ENCODE data around the gene MAFB.

Gene MAFB

GRCh38 chr20:40657526-40657925, 31.5 kb downstream of the MAFB start:
- no peak for DNase-seq (ENCODE audit: low spot score)

DNA sequence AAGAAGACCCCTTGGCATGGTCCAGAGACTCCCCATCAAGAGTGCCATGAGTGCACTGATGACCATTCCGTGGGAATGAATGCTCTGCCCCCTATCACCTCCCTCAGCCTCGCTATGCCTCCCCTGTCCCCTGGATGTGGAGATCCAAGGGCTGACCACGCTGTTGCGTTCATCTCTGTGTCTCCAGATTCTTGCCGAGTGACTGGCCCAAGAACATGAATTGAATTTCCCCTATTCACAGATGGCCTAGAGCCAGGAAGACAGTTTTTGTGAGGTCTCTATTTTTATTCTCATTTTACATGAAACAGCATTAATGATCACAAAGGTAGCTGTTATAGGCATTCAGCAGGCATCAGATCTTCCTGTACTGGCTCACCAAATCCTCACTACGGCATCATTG, 33.6 kb downstream of the MAFB start:
- no peak for DNase-seq (ENCODE audit: low spot score)

DNA sequence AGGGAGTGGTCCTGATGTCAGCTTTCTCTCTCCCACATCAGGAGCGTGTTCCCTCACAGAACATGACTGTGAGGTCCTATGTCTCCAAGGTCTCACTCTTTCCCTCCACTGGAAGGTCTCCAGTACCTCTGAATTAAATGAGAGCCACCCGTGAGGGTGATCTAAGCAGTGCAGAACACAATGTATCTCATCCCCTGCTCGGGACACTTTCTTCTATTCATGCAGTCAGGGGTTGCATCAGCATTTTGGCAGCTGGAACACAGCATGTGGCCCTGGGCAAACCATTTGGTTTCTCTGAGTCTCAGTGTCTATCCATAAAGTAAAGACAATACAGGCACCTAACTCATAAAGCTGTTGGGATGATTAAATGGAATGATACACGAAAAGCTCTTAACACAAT, 34.2 kb downstream of the MAFB start:
- no peak for DNase-seq (ENCODE audit: low spot score)

- no peak for DNase-seq (ENCODE audit: low spot score)
Observed at GRCh38 chr20:40652441-40652987, 36.5 kb downstream of the MAFB start.

DNA sequence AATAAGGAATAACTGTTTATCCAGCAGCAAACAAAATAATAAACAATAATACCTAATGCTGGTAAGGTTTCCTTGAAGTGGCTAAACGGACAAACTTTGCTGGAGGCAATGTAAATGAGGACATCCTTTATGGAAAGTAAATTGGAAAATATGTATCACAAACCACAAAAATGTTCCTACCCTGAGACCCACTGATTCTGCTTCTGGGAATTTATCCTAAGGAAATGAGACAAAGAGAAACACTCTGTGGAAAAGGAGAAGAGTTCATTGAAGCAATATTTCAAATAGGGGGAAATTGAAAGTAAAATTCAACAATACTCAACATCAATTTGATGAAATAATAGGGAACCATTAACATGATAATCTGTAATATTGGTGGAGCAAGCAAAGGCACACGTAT, 37.9 kb downstream of the MAFB start:
- DNase-seq (ENCODE audit: low spot score), result no peak

DNA sequence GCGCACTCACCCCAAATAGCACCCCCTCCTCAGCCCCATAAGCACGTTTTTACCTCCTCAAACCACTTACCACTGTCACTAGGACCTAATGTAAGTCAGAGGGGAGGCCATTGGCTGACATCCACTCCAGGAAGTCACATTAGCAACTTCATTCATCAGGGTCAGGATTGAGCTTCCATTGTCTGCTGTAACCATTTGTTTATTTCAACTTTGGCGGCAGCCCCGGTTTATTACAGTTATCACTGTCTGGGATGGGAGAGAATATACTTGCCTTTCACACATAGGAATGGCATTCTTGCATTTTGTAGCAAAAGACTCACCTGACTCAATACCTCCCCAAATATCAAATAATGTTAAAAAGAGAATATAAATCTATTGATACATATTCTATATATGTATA, 38.3 kb downstream of the MAFB start:
- DNase-seq (ENCODE audit: low spot score), result no peak

GRCh38 chr20:40648210-40649072, 40.6 kb downstream of the MAFB start:
- no peak for DNase-seq (ENCODE audit: low spot score)

GRCh38 chr20:40646813-40647212, 42.2 kb downstream of the MAFB start:
- no peak for DNase-seq (ENCODE audit: low spot score)

DNA sequence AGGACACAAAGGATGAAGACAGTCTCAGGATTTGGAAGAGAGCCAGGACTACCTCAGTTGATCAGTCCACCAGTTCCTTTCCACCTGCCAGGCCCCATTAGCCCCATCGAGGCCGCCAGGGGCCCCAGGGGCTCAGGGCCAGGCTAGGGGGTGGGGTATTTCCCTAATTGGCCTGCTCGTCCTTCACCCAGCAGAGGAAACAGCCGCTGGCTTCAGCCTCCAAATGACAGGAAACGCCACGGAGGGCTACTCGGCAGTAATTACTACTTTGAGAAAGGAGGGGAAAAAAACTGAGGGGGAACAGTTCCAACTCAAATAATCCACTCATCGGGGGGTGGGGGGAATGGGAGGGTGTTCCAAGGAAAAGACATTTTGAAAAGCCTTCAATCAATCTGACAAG, 42.7 kb downstream of the MAFB start:
- DNase-seq (ENCODE audit: low spot score), result no peak

- DNase-seq (ENCODE audit: low spot score), result no peak
Observed at GRCh38 chr20:40644863-40645262, 44.2 kb downstream of the MAFB start.

DNA sequence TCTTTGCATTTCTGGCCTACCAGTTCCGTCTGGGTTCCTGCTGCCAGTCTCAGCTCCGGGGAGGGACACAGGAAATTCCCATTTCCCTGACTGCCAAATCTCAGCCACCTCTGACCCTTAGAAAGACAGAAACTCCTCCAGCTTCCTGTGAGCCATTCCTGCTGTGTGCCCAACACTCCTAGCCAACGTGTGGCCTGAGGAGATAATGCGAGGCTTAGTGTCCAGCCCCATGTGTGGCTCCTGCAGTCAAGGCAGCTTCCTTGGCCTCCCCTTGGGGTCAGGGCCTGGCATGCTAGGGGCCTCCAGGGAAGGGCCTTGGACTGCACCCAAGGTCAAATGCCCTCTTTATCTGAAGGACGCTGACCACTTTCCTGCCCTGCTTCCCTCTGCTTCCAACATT, 45.1 kb downstream of the MAFB start:
- DNase-seq (ENCODE audit: low spot score), result no peak

DNA sequence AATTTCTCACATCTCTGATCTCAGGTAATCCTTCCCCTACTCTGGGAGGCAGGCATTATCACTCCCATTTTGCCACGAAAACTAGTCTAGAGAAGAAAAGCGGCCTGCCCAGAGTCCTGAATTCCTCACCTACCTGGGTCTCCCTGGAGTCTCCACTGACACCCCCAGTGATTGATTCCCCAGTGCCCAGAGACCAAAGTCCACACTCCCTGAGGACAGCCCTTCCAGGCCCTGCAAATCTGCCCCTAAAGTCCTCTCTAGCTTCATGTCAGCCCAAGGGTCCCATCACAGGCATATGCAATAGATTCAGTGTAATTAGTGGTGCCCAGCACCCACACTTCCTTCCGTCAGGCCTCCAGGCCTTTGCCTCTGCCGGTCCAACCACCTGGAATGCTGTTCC, 47.2 kb downstream of the MAFB start:
- DNase-seq (ENCODE audit: low spot score), result no peak

GRCh38 chr20:40641202-40641601, 47.8 kb downstream of the MAFB start:
- DNase-seq (ENCODE audit: low spot score), result no peak

DNA sequence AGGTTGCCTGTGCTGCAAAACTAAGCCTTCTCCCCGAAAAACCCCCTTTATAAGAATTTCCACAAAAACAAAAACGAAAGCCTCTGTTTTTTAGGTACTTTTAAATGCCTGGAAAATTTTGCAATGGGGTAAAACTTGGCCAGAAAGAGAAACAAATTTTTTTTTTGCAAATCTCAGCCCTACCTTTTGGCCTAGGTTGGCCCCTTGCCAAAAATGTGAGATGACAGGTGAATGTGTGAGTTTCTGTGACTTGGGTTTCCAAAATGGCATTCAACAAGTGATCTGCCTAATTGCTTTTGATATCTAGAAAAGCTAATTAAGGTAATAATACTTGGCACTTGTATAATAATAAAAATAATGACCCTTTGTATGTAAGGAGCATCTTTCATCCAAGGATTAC, 48.4 kb downstream of the MAFB start:
- DNase-seq (ENCODE audit: low spot score), result no peak

DNA sequence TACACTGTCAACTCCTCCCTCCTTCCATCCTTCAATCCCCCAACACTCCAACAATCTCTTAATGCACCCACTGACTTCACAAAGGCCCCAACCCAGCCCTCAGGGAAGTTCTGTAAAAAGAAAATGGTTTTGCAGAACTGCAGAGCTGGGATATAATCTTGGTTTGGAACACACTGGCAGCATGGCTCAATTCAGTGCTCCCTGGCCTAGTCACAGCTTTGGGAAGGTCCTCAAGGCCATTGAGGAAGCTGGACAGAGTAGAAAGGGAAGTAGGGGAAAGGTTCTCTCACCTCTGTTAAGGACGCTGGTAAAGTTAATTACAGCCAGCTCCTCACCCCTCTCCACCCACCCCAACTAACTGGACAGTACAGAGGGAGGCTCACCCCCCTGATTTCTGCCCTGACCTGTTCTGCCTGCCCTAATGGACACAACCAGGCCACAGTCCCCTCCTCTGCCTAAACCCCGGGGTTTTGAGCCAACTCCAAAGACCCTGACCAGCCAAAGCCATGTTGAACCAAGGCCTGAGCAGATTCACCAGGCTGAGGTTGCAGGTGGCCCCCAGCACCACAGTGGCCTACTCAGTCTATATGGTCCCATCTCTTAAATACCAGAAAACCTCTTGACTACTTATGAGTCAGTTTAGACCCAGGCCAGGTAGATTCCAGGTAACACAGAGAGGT, 49.2 kb downstream of the MAFB start:
- no peak for DNase-seq (ENCODE audit: low spot score)

- DNase-seq (ENCODE audit: low spot score), result no peak
Observed at GRCh38 chr20:40639132-40639531, 49.9 kb downstream of the MAFB start.

GRCh38 chr20:40638414-40638813, 50.6 kb downstream of the MAFB start:
- no peak for DNase-seq (ENCODE audit: low spot score)

DNA sequence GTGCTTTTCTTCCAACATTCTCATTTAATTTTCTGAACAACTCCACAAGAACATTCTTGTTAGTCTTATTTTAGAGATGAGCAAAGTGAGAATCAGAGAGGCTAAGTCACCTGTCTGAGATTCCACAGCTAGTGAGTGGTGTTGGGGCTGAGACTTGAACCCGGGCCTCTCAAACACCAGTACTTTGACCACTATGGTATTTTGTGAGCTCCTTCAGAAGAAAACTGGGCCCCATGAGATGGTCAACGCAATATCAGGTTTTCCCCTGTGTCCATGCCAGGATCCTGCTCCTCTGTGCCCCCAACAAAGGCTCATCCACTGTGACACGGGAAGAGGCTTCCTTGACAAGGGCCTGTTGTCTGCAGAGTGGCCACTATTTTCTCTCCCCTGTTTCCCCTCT, 51.9 kb downstream of the MAFB start:
- no peak for DNase-seq (ENCODE audit: low spot score)

DNA sequence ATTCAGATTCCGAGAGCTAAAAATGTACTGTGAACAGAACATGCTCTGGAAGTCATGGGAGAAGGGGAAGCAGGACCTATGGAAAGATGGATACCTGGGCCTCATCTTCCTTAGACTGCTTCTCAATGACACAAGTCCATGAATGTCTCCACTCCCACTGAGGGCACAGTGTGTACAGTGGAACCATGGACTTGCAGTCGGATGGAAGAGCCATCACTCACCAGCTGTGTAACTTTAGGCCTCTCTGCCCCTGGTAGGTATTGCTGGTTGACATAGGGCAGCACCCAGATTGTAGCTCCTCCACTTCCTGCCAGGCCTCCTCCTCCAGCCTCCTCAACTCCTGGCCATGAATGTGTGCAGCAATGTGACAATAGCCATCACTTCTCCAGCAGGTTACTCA, 52.5 kb downstream of the MAFB start:
- no peak for DNase-seq (ENCODE audit: low spot score)

GRCh38 chr20:40635971-40636370, 53.1 kb downstream of the MAFB start:
- no peak for DNase-seq (ENCODE audit: low spot score)

Measured in cerebellar cortex (tissue), 1 donor.